ENCODE measurements around the gene ULBP2.
"Not testable (repeated sequence)": the region's sequence is repeated elsewhere in the genome, so short reads cannot be mapped to it uniquely, and the experiment has no call there.

ULBP2 gene

DNA sequence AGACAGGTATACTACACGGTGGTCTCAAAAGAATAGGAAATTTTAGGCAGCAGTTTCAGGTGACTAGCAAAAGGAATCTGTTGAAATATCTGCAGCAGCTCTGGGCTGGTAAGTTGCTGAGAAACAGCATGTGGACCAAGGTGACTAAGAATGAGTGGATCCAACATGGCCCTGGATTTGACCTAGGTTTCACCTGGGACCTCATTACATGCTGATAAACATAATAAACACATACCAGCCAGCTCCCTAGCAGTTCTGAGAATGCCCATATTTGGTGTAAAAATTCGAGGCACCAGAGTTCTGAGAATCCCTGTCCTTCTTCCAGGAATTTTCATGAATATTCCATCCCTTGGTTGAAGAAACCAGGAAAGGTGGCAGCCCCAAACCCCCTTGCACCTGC is 11.6 kb downstream of the ULBP2 start:
- not testable (repeated sequence) for DNase-seq

DNA sequence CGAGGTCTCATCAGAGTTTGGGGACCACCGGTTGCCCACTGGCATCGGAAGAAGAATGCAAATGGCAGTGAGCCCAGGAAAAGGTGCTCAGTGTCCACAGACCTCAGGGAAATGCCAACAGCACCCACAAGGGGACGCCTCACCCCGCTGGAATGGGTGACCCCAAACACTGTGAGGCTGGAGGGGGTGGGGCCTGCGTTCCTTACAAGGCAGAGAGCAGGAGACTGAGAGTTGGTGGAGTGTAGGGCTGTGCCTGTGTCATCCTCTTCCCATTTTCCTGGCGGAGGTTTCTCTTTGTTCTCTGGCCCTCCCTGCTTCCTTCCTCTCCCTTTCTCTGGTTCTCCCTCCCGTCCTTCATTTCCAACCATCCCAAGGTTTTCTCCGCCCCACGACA is 12.1 kb downstream of the ULBP2 start:
- not testable (repeated sequence) for DNase-seq

DNA sequence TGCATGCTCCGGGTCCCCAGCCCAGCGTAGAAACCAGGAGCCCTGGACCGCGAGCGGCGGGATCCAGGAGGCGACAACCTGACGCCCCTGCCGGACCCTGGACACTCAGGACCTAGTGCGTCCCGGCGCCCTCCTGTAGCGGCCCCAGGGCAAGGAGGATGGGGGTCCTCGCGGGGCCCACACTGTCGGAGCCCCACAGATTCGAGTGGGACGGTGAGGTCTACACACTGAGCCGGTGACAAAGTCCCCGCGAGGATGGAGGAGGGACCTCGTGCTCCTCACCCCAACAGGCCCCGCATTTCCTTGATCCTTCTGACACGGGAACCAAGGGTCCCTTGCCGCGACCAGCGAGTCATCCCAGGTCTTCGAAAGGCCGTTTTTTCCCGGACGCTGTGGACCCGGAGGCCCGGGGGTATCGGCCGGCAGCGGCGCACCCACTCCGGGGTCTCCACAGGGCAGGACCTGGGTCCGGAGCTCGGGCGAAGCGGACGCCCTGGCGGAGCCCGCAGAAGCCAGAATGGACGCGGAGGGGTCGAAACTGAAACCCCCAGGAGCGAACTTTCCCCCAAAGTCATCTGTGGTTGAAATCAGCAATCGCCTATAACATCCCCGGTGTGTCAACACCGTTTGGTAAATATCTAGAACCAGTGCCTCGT is 12.6 kb downstream of the ULBP2 start:
- not testable (repeated sequence) for DNase-seq

DNA sequence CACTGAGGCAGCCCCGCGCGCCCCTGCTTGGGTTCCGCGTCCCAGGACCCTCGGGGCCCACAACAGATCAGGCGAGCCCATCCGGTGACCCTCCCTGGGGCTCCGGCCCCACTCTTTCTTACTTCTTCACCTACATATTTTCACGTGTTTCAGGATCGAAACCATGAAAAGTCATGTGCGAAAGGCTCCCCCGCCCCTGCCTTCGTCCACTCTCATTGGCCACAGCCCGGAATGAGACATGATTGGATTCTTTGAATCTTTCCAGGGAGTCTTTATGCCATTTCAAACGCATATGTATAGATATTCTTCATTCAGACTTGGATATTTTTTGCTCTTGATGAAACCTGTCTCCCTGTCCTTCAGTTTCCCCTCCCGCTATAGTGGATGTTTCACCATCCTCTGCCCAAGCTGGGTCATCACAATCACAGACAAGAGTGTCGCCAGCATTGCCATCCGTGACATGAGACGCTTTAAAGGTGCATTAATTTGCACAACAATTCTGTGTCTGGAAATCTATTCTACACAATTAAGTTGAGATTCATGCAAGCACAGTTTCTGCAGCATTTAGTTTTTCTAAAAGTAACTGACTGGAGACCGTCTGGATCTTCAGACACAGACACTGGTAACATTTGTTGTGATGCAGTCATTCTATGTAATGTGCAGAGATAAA is 13.3 kb downstream of the ULBP2 start:
- DNase-seq: not testable (repeated sequence)

DNA sequence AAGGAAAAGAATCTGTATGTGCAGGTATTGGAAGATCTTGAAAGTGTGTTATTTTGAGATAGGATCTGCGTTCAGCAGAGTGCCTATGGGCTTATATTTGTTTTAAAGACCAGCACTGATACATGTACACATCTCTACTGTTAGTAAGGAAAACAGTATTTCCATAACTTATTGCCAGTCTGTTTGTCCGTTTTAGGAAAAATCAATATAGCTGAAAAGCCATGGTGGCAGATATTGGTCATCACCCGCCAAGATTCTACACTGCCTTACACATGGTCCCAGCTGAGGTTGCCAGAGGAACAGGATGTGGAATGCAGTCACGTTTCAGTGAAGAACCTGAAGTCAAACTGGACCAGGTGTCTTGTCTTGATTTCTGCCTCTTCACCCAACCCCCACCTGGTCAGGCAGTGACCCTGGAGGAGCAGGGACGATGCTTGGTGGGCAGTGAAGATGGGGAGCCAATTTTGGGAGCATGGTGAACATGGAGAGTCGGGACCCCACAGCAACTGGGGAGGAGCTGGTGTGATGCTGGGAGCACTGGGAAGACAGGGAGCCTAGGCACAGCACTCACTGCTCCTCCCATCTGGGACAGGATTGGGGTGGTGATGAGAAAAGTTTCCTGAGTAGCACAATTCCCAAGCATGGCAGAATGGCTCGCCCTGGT is 14.0 kb downstream of the ULBP2 start:
- not testable (repeated sequence) for DNase-seq

DNA sequence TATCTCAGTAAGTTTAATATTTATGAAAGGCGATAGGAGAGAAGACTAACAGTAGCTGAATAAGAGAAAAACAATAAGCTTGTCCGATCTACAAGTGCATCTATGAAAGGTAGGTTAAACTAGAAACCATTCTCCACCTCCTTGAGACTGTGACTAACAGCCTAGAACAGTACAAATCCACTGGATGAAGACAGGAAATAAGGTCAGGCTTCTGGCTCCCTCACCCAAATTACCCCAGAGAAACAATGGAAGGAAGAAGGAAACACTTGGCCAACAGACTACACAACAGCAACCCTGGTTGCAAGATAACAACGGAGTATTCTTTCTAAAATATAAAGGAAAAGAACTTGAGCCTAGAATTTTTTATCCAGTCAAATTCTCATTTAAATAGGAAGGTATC is 16.3 kb downstream of the ULBP2 start:
- not testable (repeated sequence) for DNase-seq

DNA sequence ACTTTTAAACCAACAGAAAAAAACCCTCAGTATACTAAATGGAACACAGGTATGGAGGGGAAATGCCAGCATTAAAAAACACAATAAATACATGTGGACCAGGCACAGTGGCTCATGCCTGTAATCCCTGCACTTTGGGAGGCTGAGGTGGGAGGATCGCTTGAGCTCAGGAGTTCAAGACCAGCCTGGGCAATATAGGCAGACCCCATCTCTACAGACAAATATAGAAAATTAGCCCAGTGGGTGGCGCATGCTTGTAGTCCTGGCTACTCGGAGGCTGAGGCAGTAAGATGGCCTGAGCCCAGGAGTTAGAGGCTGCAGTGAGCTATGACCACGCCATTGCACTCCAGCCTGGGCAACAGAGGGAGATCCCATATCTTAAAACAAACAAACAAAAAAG is 18.0 kb downstream of the ULBP2 start:
- DNase-seq: not testable (repeated sequence)

DNA sequence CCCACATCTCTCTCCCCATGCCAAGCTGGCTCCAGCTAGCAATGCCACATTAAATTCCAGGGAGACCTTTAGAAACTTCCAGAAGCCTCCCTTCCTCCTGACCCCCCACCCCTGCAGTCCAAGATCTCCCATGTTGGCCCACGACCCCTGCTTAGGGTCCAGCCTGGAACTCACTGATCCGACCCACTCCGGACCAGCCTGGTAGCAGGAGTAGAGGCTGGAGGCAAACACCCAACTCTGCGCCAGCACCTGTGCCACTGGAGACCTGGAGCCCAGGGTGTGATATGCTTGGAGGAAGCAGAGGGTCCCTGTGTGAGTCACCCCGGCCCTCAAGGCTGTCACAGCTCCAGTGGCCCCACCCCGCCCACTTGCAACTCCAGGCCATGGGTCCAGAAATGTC is 18.7 kb downstream of the ULBP2 start:
- DNase-seq: no peak

DNA sequence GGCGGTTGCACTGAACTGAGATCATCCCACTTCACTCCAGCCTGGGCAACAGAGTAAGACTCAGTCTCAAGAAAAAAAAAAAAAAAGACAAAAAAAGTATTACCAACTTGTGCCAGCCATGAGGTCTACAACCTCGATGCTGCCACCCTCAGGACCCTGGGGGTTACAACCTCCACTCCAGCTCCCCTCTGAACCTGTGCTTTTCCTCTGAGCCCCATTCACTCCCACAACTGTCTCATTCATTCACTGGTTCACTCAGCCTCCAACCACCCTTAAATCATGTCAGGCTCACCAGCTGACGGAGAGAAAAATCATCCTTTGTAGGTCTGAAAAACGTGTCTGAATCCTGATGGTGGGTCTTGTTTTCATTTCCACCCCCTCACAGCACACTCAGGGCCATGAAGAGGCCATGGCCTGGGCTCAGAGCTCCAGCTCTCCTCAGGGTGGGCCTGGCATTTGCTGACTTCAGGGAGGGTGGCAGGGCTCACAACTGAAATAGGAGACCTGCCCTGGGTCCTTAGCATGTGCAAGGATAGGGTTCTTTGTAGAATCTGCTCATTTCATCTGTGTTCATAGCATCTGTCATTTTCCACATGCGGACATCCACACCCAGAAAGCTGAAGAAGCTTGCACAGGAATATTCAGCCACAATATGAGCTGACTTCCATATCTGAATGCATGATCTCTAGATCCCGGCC is 20.1 kb downstream of the ULBP2 start:
- peak; percentile 55 for DNase-seq

DNA sequence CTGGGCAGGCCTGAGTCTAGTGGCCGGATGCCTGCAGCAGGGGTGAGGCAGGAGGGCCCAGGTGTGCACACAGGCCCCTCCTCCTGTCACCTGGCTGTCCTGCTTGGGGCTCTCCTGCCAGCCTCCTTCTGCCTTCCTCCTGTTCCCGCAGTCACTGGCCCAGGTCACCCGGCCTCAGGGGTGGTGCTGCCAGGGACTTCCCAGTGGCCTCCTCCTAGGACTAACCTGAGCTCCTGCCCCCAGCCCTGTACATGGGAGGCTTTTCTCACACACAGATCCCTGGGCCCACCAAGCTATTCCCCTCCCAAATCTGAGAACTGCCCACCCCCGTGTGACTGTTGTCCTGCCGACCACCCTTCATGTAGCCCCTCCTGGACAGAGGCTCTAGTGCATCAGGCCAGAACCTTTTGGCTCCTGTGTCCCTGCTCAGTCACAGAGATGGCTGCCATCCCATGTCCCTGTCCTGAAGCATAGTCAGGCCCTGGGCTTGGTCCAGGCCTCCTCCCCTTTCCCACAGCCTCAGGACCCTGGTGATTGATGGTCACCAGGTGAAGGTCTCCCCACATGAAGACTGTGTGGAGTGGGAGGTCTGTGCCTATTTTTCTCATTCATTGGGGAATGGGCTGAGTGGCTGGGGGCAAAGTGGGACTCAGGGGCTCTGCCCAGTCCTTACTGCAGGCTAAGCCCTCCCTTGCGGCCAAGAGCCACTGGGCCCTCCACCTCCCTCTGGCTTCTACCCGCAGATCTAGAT is 20.8 kb downstream of the ULBP2 start:
- no peak for DNase-seq

DNA sequence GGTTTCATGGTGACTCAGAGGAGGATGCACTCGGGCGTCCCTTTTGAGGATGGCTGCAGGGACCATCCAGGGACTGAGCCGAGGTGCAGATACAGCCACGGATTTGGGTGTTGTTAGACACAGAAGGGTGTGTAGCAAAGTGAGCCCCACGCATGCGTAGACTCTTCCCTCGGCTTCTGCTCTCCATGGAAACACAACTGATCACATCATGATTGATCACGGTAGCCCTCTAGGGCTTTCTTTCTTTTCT is 21.3 kb downstream of the ULBP2 start:
- peak; percentile 67 for DNase-seq

DNA sequence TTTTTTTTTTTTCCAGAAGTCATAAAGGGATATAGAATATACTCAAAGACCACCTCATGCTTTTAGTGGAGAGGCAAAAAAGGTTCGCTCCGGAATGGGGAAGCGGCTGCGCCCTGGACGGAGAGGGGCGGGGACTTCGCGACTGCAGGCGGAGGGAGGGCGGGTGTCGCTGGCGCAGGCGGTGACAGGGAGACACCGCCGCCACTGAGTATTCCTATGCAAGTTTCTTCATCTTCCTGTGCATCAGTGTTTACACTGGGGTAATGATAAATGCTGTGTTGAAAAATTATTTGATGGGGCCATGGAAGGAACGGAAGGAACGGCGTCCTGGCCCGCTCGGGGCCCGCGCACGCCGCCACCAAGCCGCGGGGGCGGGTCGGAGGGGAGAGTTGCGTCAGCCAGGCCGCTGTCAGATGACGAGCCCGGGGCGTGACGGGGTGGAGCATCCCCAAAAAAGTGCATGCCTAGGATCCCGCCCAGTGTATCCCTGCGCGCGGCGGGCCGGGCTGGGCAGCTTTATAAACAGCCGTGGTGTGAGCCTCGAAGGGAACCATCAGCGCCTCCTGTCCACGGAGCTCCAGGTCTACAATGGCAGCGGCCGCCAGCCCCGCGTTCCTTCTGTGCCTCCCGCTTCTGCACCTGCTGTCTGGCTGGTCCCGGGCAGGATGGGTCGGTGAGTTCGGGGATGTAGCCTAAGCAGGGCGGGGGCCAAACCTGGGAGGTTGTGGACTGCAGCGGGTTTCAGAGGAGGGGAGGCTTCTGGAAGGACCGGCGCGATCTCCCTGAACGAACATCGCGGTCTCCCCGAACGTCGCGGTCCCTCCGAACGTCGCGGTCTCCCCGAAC is 21.9 kb downstream of the ULBP2 start, which contains the start of gene ULBP1:
Gene ULBP1 (plus strand): TSS at position 482 of the 846 bp plus-strand sequence. CDS start 107 bp downstream, at position 589.
- DNase-seq: peak; percentile 91

DNA sequence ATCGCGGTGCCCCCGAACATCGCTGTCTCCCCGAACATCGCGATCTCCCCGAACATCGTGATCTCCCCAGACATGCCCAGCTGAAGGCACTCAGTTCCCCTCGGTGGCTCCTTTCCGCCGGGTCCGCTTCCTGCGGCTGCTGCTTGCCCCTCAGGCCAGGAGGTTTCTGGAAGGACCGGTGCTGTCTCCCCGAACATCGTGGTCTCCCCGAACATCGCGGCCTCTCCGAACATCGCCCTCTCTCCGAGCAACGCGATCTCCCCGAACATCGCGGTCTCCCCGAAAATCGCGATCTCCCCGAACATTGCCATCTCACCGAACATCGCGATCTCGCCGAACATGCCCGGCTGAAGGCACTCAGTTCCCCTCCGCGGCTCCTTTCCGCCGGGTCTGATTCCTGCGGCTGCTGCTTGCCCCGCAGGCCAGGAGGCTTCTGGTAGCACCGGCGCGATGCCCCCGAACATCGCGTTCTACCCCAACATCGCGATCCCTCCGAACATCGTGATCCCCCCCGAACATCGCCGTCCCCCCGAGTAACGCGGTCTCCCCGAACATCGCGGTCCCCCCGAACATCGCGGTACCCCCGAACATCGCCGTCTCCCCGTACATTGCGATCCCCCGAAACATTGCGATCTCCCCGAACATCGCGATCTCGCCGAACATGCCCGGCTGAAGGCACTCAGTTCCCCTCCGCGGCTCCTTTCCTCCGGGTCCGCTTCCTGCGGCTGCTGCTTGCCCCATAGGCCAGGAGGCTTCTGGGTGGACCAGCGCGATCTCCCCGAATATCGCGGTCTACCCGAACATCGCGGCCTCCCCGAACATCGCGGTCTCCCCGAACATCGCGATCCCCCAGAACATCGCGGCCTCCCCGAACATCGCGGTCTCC is 22.7 kb downstream of the ULBP2 start:
- peak; percentile 44 for DNase-seq

DNA sequence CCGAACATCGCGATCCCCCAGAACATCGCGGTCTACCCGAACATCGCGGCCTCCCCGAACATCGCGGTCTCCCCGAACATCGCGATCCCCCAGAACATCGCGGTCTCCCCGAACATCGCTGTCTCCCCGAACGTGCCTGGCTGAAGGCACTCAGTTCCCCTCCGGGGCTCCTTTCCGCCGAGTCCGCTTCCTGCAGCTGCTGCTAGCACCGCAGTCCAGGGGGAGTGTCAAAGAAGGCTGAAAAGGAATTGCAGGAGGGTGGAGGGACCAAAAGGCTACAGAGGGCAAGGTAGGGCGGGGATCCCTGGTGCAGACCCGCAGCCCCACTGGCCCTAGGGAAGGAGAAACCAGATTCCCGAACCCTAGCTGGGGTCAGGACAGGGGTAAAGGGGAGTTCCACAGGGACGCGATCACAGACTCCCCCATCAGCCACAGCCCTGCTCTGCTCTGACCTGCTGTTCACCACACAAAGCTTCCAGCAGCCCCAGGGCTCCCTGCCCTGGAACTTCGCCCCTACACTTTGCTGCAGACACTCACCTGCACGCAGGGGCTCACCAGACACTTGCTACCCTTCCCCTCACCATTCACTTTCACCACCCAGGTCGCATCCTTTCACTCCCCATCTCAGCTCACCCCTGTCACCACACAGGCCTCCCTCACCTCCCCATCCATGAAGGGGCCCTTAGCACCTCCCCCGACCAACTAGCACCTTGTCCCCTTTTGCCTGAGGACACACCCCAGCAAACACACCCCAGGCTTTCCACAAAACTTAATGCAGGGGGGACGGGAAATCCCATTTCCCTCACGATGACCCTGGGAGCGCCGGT is 23.6 kb downstream of the ULBP2 start:
- DNase-seq: no peak

DNA sequence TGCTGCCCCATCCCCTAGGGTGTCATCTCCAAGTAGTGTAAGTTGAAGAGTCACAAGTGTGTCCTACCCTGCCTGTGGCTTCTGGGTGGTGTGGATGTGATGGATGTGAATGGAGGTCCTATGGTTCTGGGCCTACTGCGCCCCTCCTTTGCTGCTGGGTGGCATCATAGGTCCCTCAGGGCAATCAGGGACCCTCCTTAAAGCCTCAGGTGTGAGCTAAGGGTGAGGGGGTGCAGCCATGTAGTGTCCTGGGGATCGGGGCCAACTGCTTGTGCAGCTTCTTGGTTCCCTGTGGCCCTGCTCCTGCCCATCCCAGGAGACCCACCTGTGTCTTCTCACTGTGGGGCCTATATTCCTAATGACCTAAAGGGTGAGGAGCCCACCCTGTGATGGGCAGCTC is 24.5 kb downstream of the ULBP2 start:
- DNase-seq: not testable (repeated sequence)

DNA sequence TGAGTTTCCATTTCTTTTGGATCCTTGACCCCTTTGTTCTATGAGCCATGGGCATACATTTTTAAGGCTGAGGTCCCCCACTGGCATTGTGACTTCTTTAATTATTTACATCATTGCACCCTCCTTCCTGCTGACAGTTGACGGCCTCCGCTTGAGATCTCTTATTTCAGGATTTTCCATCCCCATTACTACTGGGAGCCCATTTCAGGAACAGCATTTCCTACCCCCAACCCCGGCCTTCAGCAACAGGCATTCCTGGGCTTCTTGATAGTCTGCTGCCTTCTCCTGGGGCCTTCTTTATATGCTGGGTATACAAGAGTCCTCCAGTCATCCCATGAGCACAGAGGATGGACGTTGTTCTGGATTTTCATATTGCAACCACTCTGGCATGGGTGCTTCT is 25.8 kb downstream of the ULBP2 start:
- DNase-seq: no peak

DNA sequence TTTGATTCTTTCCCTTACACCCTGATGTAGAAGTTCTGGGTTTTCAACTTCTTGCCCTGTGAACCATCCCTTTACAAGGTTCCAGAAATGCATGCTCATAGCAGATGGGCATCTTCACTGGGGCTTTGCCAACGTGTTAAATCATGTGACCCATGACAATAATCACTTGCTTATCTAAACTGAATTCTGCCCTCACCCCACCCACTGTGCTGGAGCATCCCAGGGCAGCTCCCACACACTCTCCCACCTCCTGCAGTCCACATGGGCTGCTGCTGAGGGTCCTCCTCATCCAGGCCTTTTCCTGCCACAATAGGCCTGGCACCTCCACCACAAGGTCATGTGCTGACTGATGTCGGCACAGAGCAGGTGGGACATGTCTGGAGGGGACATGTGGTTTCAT is 26.2 kb downstream of the ULBP2 start:
- DNase-seq: not testable (repeated sequence)

DNA sequence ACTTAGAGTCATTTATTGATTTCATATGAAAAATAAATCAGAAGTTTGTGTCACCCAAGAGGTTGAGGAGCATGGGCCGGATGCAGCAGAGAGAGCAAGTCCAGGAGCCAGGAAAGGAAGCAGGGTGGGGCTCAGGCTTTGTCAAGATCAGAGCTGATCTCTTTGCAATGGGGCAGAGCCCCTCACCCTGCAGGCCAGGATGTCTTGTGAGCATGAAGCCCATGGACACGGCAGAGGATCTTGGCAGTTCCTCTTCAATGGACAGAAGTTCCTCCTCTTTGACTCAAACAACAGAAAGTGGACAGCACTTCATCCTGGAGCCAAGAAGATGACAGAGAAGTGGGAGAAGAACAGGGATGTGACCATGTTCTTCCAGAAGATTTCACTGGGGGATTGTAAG is 27.1 kb downstream of the ULBP2 start:
- DNase-seq: not testable (repeated sequence)

DNA sequence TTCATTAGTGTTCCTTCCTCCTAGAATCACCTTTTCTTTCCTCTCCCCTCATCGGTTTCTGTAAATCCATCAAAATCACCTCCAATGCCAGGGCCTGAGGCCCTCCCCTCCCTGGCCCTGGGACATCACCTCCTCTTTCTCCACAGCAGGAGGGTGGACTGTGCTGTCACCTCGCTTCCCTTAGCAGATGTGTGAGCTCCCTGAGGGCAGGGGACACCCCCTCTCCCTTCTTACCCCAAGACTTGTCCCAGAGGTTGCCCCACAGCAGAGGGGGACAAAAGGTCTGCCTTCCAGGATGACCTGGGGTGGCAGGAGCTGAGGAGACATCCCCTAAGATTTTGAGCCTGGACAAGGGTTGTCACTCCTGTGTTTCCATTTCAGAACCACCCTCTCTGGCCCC is 27.8 kb downstream of the ULBP2 start:
- no peak for DNase-seq

DNA sequence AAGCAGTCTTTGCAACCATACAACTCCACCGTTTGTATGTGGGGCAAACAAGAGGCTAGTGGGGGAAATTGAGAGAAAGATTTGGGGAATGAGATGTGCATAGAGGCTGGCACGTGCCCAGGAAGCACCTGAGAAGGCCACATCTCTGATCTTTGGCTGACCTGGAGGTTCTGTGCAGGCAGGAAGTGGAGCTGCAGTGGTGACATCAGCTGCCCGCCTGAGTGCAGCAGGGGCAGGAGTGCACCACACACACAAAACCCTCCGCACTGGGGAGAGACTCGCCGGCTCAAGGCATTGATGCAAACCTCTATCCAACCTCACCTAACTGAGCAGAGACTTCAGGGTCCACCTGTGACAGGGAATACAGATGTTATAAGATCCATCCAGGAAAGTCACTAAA is 32.6 kb downstream of the ULBP2 start:
- not testable (repeated sequence) for DNase-seq
